Spleen (tissue), 11 donors: ENCODE measurements around the gene DNAH12. TPM values are rescaled to one million over a fixed set of nuclear protein-coding genes. Genes with fewer than 3 reads are reported as not detected.

Source experiments
- DNase-seq: peaks from one replicate; pipeline ENCODE4 v3.0.0-alpha.2; 2020
- H3K27ac ChIP-seq, 8 donors: fragments of 200-600 bp; sonication (generic) in 7 of 8; 1 replicate in 4 of 8; 2 replicates in 4 of 8; pipeline versions ENCODE4 v1.5.0 to v1.8.0; 2016 to 2021; ENCODE audit warnings: inconsistent platforms in 4 of 8, mild to moderate bottlenecking in 4 of 8, moderate library complexity in 1 of 8
- H3K27me3 ChIP-seq, 7 donors: fragments of 200-600 bp; sonication (generic) in 6 of 7; replicated peaks in 1 of 7; 1 replicate in 4 of 7; 2 replicates in 3 of 7; pipeline versions ENCODE4 v1.5.0 to v1.8.0; 2016 to 2021; ENCODE audit warnings: inconsistent platforms in 3 of 7, mild to moderate bottlenecking in 1 of 7
- H3K36me3 ChIP-seq, 6 donors: fragments of 200-600 bp; sonication (generic) in 5 of 6; 1 replicate in 4 of 6; 2 replicates in 2 of 6; pipeline versions ENCODE4 v1.5.0 to v1.8.0; 2016 to 2021; ENCODE audit warnings: inconsistent platforms in 2 of 6
- H3K4me1 ChIP-seq, 6 donors: fragments of 200-600 bp; sonication (generic) in 5 of 6; 1 replicate in 3 of 6; 2 replicates in 3 of 6; pipeline versions ENCODE4 v1.5.0 to v1.8.0; 2016 to 2021; ENCODE audit warnings: inconsistent platforms in 3 of 6
- H3K4me3 ChIP-seq, 8 donors: fragments of 200-600 bp; sonication (generic) in 7 of 8; 1 replicate in 4 of 8; 2 replicates in 4 of 8; pipeline versions ENCODE4 v1.5.0 to v1.8.0; 2016 to 2021; ENCODE audit warnings: inconsistent platforms in 4 of 8, mild to moderate bottlenecking in 4 of 8, moderate library complexity in 2 of 8
- H3K9me3 ChIP-seq, 8 donors: fragments of 200-600 bp; sonication (generic) in 7 of 8; 1 replicate in 4 of 8; 2 replicates in 4 of 8; pipeline versions ENCODE4 v1.5.0 to v1.8.0; 2016 to 2021; ENCODE audit warnings: inconsistent platforms in 4 of 8
- CTCF ChIP-seq, 11 experiments: fragments of 200-600 bp in 7 of 11; fragments of 450-650 bp in 4 of 11; sonication (generic) in 4 of 11; IDR thresholded peaks in 8 of 11; conservative IDR thresholded peaks in 3 of 11; 1 replicate in 7 of 11; 2 replicates in 4 of 11; pipeline versions ENCODE4 v1.4.0 to v1.8.0; 2016 to 2021; ENCODE audit warnings: antibody characterized with exemption in 11 of 11, inconsistent platforms in 4 of 11, mild to moderate bottlenecking in 1 of 11
- POLR2A ChIP-seq, 3 donors: fragments of 450-650 bp; IDR thresholded peaks; one replicate each; pipeline ENCODE4 v1.5.1; 2017; ENCODE audit warnings: antibody characterized with exemption in 3 of 3, mild to moderate bottlenecking in 1 of 3
- POLR2AphosphoS5 ChIP-seq, 3 donors: sonication (generic); formaldehyde crosslinking; IDR thresholded peaks; one replicate each; pipeline ENCODE4 v1.5.1; 2017; ENCODE audit warnings: antibody characterized with exemption in 3 of 3
- WGBS, 5 donors: extraction: QIAGEN DNeasy Blood & Tissue Kit in 3 of 5; methylation state at CpG; one replicate each; pipeline versions ENCODE4 v1.1.5 to v1.1.7; 2013 to 2018; 5-methylcytosine and 5-hydroxymethylcytosine counted together
- intact Hi-C: fragments of 100-400 bp; cut with DNase I; formaldehyde crosslinking; loops from one replicate; pipeline ENCODE4 v1.15.0; 2023; ENCODE audit warnings: low total_unique reads
- polyA plus RNA-seq, 3 donors: library from polyadenylated mRNA; stranded (reverse); fragments of 200-250 nt; gene quantifications; one replicate each; pipeline ENCODE4 v1.2.1, GENCODE V29; 2013
- total RNA-seq, 7 donors: library from RNA; depleted of rRNA in 3 of 7; stranded (reverse); fragments of >200 nt in 3 of 7; fragmentation: NEBNext Ultra II Directional in 4 of 7; extraction: Animal tissue kit (Norgen Biotek cat#: 25700) in 4 of 7; gene quantifications; one replicate each; pipeline versions ENCODE4 v1.1.0 to v1.2.1, GENCODE V29; 2016 to 2021
- donor health status: healthy with polysubstance abuse.
- donor health status: DM: no; HTN: no; CAD: no; lungs with moderate emphysema.
- donor health status: DM: no; HTN: no; CAD: no.
- donor health status: Bipolar disorder and iron deficiency.
- donor health status: healthy.
- donor health status: DM: no; HTN: no; CAD: no.
- donor health status: DM: yes; HTN: yes; CAD: no.

The DNAH12 gene
- total and polyA plus RNA-seq, 10 donors, result 0.09 to 0.39 (median 0.20) TPM; not detected in 2

- no peaks in the 10 kb centered on the region for H3K36me3 ChIP-seq
- H3K27ac ChIP-seq, result no peak overlapping the region
- DNase-seq, result no peak
- H3K27me3 ChIP-seq, result no peaks in the 10 kb centered on the region
- TF ChIP-seq POLR2AphosphoS5 (IDR thresholded peaks at IDR 0.05), result no peak
- no peak for TF ChIP-seq CTCF (IDR thresholded peaks at IDR 0.05 in 8 of 11, conservative IDR thresholded peaks at IDR 0.05 in 3 of 11)
- no peak for TF ChIP-seq POLR2A (IDR thresholded peaks at IDR 0.05)
- no peak overlapping the region for H3K4me3 ChIP-seq
- no peaks in the 10 kb centered on the region for H3K4me1 ChIP-seq
- intact Hi-C loops, result loop anchor here (10.0 kb wide), 1 partner anchor 415 kb away; no protein-coding TSS in a partner anchor
- 61 to 83% (median 77%) methylated on average over 2 of the region's 2 CpGs for WGBS, 5 donors
- H3K9me3 ChIP-seq, result no peaks in the 10 kb centered on the region
These were observed 134.7 kb downstream of the DNAH12 start for GRCh38 chr3:57409471-57409870.

DNA sequence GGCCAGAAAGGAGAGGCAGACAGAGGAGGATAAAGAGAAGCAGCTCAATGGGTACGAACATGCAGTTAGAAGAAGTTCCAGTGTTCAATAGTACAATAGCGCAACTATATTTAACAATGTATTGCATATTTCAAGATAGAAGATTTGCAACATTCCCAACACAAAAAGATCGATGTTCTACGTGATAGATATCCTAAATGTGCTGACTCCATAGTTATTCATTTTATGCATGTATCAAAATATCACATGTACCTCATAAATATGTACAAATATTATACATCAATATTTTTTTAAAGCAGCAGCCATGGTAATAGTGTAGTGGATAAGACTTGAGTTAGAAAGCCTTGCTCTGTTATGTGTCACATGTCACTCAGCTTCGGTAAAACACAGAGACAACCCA is 141.5 kb downstream of the DNAH12 start:
- Histone ChIP-seq H3K9me3 (peaks cover 0 to 6% (median 0%) of the 10 kb centered on the region in 8 donors), H3K36me3 (no peaks in the 10 kb centered on the region), H3K4me1 (peaks cover 0 to 3% (median under 1%) of the 10 kb centered on the region in 6 donors), H3K27me3 (no peaks in the 10 kb centered on the region), H3K4me3 (no peak overlapping the region), H3K27ac (no peak overlapping the region)
- WGBS, 5 donors, result 68 to 96% (median 89%) methylated on average over 5 of the region's 5 CpGs
- intact Hi-C loops, result loop anchor here (10.0 kb wide), 1 partner anchor 422 kb away; no protein-coding TSS in a partner anchor
- TF ChIP-seq POLR2A (IDR thresholded peaks at IDR 0.05) (no peak), POLR2AphosphoS5 (IDR thresholded peaks at IDR 0.05) (no peak), CTCF (IDR thresholded peaks at IDR 0.05 in 8 of 11, conservative IDR thresholded peaks at IDR 0.05 in 3 of 11) (no peak)
- no peak for DNase-seq

- Histone ChIP-seq H3K4me3 (peak overlapping the region in 1 of 8 donors; percentile 27), H3K4me1 (peaks cover 0 to 8% (median 3%) of the 10 kb centered on the region in 6 donors), H3K27ac (no peak overlapping the region), H3K9me3 (peaks cover 0 to 6% (median 0%) of the 10 kb centered on the region in 8 donors), H3K27me3 (no peaks in the 10 kb centered on the region), H3K36me3 (no peaks in the 10 kb centered on the region)
- intact Hi-C loops, result no loop called here
- DNase-seq, result no peak
- WGBS, 5 donors, result 6 to 22% (median 18%) methylated on average over 3 of the region's 3 CpGs
- TF ChIP-seq CTCF (IDR thresholded peaks at IDR 0.05 in 8 of 11, conservative IDR thresholded peaks at IDR 0.05 in 3 of 11) (peak; percentile 62 to 85 (median 81)), POLR2A (IDR thresholded peaks at IDR 0.05) (no peak)
These were observed 146.7 kb downstream of the DNAH12 start for GRCh38 chr3:57397175-57398026.

- DNase-seq, result no peak
- 11 to 28% (median 18%) methylated on average over 3 of the region's 3 CpGs for WGBS, 5 donors
- intact Hi-C loops, result no loop called here
These were observed 150.2 kb downstream of the DNAH12 start for GRCh38 chr3:57393977-57394376.

More at GRCh38 chr3:57393977-57394376, 150.2 kb downstream of the DNAH12 start:
- Histone ChIP-seq H3K36me3 (no peaks in the 10 kb centered on the region), H3K4me3 (no peak overlapping the region), H3K27ac (no peak overlapping the region), H3K4me1 (peaks cover 0 to 8% (median 3%) of the 10 kb centered on the region in 6 donors), H3K27me3 (no peaks in the 10 kb centered on the region), H3K9me3 (peaks cover 0 to 6% (median 0%) of the 10 kb centered on the region in 8 donors)
- TF ChIP-seq CTCF (IDR thresholded peaks at IDR 0.05 in 8 of 11, conservative IDR thresholded peaks at IDR 0.05 in 3 of 11), result no peak
- TF ChIP-seq POLR2A (IDR thresholded peaks at IDR 0.05), result no peak
- TF ChIP-seq POLR2AphosphoS5 (IDR thresholded peaks at IDR 0.05), result no peak
